Activated T-cell treated with anti-CD3 and anti-CD28 coated beads, Interleukin-2, amount 50 U/mL, for 1 hour (primary cell): ENCODE data around the gene AP3B1.
"Not testable (repeated sequence)": the region's sequence is repeated elsewhere in the genome, so short reads cannot be mapped to it uniquely, and the experiment has no call there.

Source experiments
- DNase-seq: peaks from one replicate; pipeline ENCODE4 v3.0.0-alpha.2; 2020

Gene AP3B1

DNA sequence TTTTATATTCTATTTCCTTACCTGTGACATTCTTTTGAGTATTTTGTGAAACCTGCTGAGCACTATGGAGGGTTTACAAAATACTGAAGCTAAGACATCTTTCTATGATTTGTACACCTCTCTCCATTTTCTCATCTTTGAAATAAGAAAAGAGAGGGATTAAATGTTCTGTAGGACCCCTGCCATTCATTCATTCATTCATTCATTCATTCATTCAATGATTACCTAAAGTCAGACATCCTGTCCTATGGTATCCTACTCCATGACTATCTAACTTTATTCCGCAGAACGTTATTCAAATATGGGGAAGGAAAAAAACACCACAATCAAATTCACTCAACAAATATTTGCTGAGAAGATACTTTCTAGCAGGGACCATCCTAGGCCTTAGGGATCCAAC is 51.4 kb downstream of the AP3B1 start:
- no peak for DNase-seq

DNA sequence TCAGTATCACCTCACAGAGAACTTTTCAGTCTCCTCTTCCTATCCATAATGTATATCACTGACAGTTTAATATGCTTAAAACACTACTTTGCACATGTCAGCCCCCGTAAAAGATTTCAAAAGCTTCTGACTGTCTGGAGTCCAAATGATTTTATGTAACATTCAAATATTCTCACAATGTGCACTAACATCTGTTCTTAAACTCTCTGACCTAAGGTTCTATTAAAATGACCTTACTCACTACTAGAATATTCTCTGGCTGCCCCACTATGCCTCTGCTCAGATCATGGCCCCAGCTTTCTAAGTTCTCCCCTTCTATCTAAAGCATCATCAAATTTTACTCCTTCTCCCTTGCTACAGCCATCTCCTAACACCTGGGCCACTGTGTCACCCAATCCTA is 52.5 kb downstream of the AP3B1 start:
- DNase-seq, result no peak

DNA sequence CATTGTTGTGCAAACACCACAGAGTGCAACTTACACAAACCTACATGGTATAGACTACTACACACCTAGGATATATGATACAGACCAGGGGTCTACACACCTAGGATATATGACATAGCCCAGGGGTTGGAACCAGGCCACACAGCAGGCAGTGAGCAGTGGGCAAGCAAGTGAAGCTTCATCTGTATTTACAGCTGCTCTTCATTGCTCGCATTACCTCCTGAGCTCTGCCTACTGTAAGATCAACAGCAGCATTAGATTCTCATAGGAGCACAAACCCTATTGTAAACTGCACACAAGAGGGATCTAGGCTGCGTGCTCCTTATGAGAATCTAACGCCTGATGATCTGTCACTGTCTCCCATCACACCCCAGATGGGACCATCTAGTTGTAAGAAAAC is 56.6 kb downstream of the AP3B1 start:
- DNase-seq, result no peak

DNA sequence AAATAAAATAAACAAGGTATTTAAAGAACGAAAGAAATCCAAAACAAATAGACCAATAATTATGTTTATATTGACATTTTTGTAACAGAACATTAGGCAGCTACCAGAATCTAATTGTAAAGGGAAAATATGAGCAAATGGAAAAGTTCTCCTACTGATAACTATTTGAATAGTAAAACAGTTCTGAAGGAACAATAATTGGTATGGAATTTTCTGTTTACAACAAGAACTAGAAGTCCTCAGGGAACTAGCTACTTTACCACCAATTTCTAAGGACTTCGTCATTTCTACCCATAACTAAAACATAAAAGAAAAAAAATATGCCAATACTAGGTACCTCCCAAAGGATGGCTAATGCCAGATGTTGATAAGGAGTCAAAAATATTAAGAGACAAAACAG is 58.5 kb downstream of the AP3B1 start:
- DNase-seq, result no peak

DNA sequence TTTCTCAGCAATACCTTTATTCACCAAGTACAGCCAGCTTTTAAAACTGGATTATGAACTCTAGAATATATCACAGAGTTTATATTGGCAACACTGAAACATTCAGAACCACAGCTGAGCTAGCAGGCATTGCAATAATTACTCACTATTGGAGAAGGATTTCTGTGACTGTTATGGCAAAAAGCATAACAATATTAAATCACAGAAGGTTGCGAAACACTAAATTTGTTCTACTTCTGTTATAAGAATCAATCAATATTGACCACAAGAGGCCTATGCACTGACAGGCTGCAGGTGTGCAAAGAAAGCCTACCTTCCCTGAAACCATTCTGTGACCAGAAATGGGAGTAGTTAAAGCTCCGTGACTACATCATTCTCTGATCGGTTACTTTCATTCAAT is 59.2 kb downstream of the AP3B1 start:
- no peak for DNase-seq

DNA sequence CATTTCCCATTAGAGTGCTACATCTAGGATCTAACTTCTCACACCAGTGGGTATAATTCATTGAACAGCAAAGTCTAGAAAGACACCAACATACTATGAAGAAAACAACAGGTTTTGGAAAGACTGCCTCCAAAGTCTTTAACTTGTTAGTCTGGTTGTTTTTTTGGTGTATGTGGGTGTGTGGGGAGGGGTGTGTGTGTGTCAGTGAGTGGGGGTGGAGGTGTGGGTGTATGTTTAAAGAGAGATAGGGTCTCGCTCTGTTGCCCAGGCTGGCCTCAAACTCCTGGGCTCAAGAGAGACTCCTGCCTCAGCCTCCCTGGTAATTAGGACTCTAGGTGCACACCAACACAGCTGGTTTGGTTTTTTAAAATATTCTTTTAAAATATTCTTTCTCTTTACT is 59.7 kb downstream of the AP3B1 start:
- no peak for DNase-seq

DNA sequence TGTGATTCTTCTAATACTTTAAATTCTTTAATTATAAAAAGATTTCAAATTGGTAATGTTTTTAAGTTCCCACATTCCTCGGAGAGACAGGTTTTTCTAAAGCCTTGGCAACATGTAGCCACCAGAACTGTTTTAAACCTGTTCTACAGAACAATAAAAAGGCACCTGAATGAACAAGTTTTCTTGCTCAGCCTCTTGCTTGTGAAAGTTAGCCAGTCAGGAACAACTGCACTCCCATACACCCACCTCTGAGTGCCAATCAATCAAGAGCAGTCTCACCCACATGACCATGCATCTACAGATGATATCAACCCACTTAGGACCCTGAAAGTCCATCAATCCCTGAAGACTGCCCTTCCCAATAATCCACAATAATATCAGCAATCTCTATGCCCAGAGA is 62.3 kb downstream of the AP3B1 start:
- no peak for DNase-seq

DNA sequence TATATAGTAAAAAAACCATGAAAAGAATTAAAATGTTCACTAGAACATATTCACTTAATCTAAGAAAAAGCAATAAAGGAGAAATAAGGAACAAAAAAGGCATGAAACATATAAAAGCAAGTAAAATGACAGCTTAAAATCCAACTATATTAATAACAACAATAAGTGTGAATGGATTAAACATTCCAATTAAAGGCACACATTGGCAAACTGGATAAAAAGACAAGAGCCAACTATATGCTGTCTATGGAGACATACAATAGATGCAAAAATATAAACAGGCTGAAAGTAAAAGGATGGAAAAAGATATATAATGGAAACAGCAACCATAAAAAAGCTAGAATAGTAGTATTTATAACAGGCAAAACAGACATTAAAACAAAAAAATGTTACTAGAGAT is 70.1 kb downstream of the AP3B1 start:
- DNase-seq, result no peak

DNA sequence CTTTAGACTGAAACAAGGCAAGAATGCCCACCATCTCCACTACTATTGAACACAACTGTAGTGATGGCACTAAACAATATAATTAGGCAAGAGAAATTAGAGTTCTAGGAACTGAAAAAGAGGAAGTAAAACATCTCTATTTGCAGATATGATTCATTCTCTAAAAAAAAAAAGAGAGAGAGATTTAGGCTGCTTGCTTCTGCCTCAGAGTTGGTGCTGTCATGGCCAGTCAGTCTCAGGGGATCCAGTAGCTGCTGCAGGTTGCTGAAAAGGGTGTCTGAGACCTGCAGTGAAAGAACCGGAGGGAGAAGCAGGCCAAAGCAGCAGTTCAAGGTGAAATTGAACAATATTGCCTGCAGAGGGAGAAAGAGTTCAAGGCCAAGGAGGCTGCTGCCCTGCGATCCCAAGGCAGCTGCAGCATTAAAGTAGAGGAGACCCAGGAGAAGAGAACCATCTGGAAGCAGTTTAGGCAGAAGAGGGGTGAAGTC is 72.5 kb downstream of the AP3B1 start:
- DNase-seq, result no peak

DNA sequence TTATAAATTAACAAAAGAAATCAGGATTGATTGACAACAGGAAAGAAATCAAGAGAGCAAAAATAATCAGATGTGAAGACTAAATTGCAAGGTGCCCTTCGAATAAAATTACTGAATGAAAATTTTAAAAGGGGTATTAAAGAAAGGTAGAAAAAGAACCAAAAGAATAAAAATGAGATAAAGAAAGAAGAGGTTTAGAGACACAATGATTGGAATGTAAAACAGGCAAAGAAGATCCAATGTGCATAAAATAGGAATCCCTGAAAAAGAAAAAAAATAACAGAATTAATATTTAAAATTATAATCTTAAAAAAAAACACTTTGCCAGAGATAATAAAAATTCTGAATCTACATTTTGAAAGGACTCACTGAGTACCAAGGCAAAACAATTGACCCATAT is 73.0 kb downstream of the AP3B1 start:
- DNase-seq, result no peak

DNA sequence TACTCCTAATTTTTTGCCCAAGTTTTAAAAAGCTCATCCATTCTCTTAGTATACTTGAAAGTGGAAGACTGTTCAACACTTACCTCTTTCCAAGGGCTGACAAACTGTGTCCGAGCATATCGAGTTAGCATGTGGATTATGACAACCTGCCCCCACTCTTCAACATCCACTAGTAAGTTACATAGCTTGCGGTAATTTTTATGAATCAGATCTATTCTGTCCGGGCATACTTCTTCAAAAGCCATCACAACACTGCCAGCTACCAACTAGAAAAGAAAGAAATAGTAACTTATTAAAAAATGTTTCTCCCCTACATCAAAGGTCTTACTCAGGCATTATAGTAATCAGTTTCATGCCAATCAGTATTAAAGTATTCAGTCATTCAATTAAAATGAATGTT is 78.5 kb downstream of the AP3B1 start:
- DNase-seq, result no peak

DNA sequence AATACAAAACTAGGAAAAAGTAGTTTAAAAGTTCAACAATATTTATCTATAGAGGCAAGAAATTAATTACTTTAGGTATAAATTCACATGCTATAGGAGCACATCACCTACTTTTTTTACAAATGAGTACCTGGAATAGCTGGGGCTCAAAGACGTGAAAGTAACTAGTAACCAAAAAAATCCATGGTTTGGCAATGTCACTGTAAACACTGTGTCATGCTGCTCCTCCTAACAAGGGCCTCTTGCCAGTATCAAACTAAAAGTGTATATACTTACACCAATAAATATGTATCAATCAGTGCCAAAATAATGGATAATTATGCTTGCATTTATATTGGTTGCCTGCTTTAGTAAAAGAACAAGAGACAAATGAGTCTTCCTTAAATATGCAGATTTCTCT is 78.9 kb downstream of the AP3B1 start:
- DNase-seq, result no peak

DNA sequence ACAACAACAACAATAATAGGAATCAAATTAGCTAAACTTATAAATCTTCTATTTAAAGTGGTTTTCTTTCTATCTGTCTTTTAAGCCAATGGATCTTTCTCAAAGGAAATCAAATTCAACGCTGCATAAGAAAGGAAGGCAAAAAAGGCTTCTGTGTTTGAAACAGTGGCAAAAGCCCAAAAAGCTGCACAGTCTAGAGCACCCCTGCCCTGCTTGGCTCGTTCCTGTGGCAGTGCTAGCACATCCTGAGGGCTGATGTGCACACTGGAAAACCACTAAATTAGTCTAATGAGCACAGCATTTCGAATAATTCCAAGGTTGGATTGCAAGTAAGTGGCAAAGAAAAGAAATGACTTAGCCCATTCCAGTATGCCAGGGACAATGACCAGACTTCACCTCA is 80.7 kb downstream of the AP3B1 start:
- DNase-seq, result no peak

DNA sequence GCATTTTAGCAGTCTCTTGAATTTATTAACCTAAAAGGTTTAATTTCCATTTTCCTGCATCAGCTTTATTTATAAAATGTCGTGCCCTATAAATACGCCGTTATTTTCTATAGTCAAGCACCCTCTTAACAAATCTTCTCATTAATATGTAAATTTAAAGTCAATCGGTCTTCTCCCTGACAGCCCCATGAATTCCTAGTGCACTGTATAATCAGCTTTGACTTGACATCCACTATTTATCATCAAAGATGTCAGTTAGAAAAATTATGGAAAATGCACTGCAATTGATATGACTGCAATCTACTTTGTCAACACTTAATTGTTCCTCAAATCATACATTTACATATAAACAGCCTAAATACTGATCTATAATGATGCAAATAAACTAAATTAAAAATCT is 83.4 kb downstream of the AP3B1 start:
- DNase-seq, result no peak

DNA sequence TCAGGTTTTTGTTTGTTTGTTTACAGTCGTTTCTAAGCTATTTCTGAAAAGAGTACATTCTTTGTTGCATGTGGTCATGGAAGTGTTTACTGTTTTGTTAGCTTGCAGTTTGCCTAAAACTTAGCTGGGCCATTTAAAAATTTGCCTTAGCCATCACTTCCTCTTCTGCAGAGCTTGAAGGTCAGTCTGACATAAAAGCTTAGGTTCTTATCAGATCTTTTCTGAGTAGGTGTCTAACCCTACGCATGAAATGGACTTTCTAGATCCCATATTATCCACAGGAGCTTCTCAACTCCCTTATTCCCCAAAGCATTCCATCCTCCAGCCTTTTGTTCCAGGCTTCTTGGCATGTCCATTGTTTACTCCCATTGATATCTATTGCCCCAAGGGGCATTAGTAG is 90.3 kb downstream of the AP3B1 start:
- no peak for DNase-seq

DNA sequence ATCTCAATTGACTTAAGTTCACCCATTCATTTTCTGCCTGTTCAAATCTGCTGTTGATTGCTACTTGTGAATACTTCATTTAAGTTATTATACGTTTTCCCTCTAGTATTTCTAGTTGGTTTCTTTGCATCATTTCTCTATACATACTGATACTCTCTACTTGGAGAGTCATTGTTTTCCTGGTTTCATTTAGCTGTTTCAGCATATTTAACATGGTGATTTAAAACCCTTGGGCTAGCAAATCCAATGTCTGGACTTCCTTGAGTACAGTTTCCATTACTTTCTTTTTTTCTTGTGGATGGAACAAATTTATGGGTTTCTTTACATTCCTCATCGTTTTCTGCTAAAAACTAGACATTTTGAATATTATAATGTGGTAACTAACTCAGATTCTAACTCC is 90.7 kb downstream of the AP3B1 start:
- no peak for DNase-seq

DNA sequence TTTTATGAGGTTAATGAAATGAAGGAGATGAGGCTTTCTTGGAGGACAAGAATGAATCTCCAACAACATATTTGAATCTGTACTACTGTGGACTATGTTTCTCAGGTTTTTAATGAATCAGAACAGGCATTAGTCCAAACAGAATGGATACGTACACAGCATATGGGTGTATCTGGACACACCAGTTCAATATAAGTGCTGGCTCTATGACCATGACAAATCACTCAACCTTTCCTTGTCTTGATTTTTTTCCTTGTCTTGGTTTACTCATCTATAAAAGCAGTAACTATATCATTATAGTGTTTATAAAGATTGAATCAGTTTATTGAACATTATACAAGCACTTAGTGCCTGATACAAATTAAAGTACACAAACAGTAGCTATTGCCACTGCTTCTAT is 104.1 kb downstream of the AP3B1 start:
- DNase-seq, result no peak

DNA sequence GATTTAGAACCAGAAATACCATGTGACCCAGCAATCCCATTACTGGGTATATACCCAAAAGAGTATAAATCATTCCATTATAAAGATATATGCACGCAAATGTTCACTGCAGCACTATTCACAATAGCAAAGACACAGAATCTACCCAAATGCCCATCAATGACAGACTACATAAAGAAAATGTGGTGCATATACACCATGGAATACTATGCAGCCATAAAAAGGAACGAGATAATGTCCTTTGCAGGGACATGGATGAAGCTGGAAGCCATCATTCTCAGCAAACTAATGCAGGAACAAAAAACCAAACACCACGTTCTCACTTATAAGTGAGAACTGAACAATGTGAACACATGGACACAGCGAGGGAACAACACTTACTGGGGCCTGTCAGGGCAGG is 105.8 kb downstream of the AP3B1 start:
- DNase-seq, result not testable (repeated sequence)

DNA sequence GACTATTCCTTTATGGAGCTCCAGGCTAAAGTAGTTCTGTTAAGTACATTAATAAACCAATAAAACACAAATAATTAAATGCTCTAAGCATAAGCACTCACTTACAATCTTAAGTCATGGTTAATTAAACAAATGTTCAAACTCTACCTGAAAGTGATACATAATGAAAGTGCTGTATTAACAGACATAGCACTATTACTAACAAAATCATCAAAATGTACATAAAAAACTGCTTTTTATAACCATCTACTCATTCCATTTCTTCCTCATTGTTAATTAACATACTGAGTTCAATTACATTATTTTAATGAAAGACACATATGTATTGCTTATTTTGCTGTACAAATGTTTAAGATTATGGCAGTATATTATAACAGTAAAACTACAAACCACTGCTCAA is 107.3 kb downstream of the AP3B1 start:
- no peak for DNase-seq

DNA sequence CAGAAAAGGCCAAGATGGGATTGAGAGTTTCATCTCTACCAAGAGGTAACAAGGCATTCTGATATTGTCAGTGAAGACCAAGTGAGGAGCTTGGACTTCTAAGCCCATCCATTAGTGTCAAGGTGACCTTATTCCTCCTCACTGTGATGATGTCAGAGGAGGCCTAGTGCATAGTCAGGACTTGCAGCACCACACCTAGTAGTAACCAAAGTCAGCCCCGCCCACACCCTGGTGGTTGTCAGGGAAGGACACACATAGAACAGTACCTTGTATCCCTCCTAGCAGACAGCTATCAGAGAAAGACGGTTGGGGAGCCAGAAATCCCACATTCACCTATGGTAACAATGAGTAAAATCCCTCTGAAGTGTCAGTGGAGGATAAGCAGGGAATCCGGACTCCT is 111.7 kb downstream of the AP3B1 start:
- DNase-seq, result no peak

DNA sequence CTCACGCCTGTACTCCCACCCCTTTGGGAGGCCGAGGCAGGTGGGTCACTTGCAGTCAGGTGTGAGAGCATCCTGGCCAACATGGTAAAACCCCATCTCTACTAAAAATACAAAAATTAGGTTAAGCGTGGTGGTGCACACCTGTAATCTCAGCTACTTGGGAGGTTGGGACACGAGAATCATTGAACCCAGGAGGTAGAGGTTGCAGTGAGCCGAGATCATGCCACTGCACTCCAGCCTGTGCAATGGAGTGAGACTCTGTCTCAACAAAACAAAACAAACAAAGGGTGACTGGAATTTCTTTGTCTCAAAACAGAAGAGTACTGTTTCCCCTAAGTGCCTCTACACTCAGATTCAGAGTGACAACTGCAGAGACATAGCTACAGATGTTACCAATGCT is 116.1 kb downstream of the AP3B1 start:
- DNase-seq, result no peak

DNA sequence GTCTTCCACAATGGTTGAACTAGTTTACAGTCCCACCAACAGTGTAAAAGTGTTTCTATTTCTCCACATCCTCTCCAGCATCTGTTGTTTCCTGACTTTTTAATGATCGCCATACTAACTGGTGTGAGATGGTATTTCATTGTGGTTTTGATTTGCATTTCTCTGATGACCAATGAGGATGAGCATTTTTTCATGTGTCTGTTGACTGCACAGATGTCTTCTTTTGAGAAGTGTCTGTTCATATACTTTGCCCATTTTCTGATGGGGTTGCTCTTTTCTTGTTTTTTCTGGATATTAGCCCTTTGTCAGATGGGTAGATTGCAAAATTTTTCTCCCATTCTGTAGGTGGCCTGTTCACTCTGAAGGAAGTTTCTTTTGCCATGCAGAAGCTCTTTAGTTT is 124.2 kb downstream of the AP3B1 start:
- DNase-seq, result not testable (repeated sequence)

DNA sequence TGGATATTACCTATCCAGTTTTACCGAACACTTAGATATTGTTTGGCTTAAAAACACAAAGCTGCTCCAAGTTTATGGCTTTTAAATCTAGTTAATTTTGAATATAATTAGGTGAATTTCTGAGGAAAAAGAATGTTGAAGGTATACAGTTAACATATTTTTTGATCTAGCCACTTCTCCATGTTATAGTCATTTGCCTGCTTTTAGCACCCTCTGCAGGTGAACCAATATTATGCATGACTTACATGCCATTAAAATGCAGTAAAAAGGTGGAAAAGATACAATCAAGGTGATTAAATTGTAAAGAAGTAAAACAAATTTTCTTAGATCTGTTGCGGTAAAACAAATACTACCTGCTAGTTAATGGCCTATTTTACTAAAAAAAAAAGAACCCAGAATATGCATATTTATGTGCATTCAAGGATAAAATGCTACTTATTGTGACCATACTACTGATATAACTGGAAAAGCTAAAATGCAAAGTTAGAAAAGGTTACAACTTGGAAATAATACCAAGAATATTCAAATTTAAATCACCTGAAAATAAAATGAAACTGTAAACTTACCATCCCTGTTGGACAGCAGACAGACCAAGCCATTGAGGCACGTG is 132.1 kb downstream of the AP3B1 start:
- DNase-seq, result no peak

DNA sequence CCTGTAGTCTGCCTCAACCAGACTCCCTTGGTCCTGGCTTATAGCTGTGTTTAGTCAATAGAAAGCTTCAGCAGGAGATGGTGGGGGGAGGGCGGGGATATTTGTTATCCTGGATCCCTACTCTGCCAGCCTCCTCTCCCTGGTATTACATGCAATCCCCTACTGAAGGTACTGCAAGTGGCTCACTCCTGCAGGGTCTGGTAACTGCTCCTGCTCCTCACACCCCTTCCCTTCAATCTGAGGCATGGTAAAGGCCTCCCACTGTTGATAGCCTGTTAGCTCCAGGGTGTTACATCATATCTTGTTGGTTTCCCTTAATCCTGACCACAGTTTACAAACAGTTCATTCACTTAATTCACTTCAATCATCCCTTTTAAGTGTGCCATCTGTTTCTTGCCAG is 137.5 kb downstream of the AP3B1 start:
- DNase-seq, result no peak

DNA sequence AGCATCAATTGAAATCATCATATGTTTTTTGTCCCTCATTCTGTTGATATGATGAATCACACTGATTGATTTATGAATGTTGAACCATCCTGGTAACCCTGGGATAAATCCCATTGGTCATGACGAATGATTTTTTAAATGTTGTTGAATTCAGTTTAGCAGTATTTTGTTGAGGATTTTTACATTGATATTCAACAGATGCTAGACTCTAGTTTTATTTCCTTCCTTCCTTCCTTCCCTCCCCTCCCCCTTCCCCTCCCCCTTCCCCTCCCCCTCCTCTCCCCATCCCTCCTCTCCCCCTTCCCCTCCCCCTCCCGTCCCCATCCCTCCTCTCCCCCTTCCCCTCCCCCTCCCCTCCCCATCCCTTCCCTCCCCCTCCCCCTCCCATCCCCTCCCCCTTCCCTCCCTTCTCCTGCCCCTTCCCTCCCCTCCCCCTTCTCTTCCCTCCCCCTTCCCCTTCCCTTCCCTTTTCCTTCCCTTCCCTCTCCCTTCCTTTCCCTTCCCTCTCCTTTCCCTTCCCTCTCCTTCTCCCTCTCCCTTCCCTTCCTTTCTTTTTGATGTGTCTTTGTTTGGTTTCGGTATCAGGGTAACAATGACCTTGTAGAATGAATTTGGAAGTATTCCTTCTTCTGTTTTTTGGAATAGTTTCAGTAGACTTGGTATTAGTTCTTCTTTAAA is 142.8 kb downstream of the AP3B1 start:
- DNase-seq, result no peak
